ENCODE measurements around the gene AADACL3.

The AADACL3 gene

GRCh38 chr1:12763479-12763878 lies 47.6 kb downstream of the AADACL3 start:
- in situ Hi-C loops (cut with MboI; ENCODE audit: low sequenced_read_pairs) = no loop called here

GRCh38 chr1:12764016-12764415 lies 48.1 kb downstream of the AADACL3 start:
- in situ Hi-C loops (cut with MboI; ENCODE audit: low sequenced_read_pairs) = no loop called here

- in situ Hi-C loops (cut with MboI; ENCODE audit: low sequenced_read_pairs) = no loop called here
Measured at GRCh38 chr1:12769031-12769430, 53.1 kb downstream of the AADACL3 start.

GRCh38 chr1:12769976-12770505 lies 54.1 kb downstream of the AADACL3 start:
- in situ Hi-C loops (cut with MboI; ENCODE audit: low sequenced_read_pairs) = no loop called here

GRCh38 chr1:12770620-12771019 lies 54.7 kb downstream of the AADACL3 start:
- in situ Hi-C loops (cut with MboI; ENCODE audit: low sequenced_read_pairs) = no loop called here

- in situ Hi-C loops (cut with MboI; ENCODE audit: low sequenced_read_pairs) = no loop called here
Measured at GRCh38 chr1:12771186-12771585, 55.3 kb downstream of the AADACL3 start.

- in situ Hi-C loops (cut with MboI; ENCODE audit: low sequenced_read_pairs) = no loop called here
Measured at GRCh38 chr1:12772520-12772919, 56.6 kb downstream of the AADACL3 start.

GRCh38 chr1:12773438-12773837 lies 57.5 kb downstream of the AADACL3 start, which contains the start of gene PRAMEF12:
PRAMEF12 (plus strand) TSS chr1:12773738; CDS start chr1:12774868, 1,130 bp downstream.
- in situ Hi-C loops (cut with MboI; ENCODE audit: low sequenced_read_pairs) = no loop called here

GRCh38 chr1:12774801-12775345 lies 59.0 kb downstream of the AADACL3 start:
- in situ Hi-C loops (cut with MboI; ENCODE audit: low sequenced_read_pairs) = no loop called here

GRCh38 chr1:12775443-12775842 lies 59.5 kb downstream of the AADACL3 start:
- in situ Hi-C loops (cut with MboI; ENCODE audit: low sequenced_read_pairs) = no loop called here

- in situ Hi-C loops (cut with MboI; ENCODE audit: low sequenced_read_pairs) = no loop called here
Measured at GRCh38 chr1:12776801-12777557, 61.1 kb downstream of the AADACL3 start.
